CD4-positive, alpha-beta T cell treated with Interleukin-4 for 4 hours (primary cell): ENCODE data around the gene RNF112.
"Not testable (repeated sequence)": the region's sequence is repeated elsewhere in the genome, so short reads cannot be mapped to it uniquely, and the experiment has no call there.

Experiments
- DNase-seq: peaks from one replicate; pipeline ENCODE4 v3.0.0-alpha.2; 2020

RNF112 gene

DNA sequence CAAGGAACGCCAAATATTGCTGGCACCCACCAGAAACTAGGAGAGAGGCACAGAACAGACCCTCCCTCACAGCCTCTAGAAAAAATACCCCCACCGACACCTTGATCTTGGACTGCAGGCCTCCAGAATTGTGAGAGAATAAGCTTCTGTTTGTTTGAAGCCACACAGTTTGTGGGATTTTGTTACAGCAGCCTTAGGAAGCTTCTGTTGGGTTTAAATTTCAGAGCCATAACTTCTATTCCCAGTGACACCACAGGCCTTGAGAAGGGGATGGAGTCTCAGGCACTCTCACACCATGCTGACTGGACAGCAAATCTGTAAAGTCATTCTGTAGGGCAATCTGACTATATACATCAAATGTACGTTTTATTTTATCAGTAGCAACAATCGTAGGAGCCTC, 38.6 kb downstream of the RNF112 start:
- DNase-seq, result no peak

DNA sequence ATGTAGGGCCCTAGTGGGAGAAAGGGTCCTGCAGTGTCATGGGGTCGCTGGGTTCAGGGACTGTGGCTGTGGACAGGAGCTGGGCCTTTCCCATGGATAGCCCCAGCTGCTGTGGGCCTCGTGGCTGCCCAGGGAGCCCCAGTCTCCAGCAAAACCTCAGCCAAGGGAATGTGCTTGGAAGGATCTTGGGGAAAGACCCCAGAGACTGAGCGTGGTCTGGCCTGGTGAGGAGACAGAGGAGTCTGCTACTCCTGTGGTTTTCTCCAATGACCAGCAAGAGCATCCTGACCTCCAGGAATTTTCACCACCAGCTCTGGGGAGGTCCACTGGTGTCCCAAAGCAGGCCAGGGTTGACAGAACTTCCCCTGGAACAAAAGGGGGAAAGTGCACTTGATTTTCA, 42.3 kb downstream of the RNF112 start:
- no peak for DNase-seq

DNA sequence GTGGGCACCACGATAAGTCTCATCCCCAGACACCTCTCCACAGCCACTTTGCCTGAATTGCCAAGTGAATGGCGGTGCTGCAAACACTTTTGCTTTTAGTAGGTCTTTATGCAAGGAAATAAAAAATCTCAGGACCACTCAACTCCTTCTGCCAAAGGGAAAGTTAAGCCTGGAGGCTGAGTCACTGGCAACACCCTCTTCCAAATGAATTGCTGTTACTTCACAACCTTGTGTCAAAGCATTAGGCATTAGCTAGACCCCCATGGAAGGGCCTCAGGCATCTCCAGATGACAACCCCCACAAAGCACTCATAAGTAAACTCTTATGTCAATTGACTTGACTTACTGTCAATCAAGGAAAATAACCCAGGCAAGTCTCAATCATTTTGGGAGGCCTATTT, 43.0 kb downstream of the RNF112 start:
- DNase-seq, result no peak

DNA sequence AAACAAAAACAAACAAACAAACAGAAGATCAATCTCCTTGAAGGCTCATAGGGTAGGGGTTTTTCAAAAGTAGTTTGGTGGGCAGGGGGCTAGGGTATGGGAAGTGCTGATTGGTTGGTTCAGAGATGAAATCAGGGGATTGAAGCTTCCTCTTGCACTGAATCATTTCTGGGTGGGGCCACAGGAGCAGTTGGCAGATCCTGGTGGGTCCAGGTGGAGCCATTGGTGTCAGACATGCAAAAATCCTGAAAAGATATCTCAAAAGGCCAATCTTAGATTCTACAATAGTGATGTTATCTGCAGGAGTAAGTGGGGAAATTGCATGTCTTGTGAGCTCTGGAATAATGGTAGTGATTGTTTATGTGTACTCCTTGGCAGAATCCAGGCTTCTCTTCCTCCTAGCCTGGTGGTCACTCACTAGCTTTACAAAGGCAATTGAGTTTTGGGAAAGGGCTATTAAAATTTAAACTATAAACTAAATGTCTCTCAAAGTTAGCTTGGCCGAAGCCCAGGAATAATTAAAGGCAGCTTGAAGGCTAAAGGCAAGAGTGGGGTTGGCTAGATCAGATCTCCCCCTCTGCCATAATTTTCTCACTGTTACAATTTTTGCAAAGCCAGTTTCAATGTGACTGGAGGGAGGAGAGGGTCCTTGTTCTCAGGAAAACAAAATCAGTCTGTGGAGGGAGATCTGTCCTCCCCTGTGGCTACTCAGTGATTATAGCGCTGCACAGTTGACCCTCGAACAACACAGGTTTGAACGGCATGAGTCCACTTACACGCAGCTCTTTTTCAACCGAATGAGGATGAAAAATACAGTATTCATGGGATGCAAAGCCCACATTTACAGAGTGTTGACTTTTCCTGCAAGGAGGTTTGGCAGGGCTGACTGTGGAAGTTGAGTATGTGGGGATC, 45.2 kb downstream of the RNF112 start:
- no peak for DNase-seq

DNA sequence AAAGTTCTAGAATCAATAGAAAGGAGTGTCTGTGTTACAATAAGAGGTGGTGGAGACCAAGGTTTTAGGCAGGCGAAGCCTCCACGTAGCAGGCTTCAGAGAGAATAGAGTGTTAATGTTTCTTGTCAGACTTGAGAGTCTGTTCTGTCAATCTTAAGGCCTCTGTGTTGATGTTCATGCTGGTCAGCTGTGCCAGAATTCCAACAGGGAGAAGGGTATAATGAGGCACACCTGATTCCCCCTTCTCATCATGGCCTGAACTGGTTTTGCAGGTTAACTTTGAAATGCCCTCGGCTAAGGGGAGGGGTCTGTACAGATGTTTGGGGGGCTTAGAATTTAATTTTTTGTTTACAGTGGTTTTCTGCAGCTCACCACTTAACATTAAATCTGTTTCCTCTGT, 46.0 kb downstream of the RNF112 start:
- no peak for DNase-seq

DNA sequence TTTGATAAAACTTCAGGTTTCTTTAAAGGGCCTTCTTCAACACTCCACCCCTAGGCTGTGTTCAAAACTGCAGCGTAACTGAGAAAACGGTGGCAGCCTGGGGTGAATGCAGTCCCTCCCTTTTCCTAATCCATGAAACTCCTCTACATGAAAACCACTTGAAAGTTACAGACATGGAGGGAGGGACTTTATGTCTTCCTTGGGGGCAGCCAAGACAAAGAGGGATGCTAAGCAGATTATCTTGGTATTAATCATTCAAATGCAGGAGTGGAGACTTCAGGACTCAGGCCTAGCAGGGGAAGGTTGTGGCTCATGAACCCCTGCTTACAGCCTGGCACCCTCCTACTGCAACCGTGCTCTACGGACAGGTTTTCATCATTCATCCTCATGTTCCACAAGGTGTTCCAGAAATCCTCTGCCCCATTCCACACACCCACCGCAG, 46.8 kb downstream of the RNF112 start:
- DNase-seq, result no peak

DNA sequence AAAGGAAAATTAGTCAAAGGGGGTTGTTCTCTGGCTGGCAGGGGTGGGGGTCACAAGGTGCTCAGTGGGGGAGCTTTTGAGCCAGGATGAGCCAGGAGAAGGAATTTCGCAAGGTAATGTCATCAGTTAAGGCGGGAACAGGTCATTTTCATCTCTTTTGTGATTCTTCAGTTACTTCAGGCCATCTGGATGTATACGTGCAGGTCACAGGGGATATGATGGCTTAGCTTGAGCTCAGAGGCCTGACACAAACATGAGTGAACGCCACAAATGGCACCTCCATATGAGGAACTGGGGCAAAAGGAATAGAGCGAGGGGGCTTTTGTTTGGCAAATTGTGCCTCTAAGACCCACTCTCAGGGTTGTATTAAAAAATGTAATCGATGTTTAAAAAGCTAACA, 47.4 kb downstream of the RNF112 start:
- not testable (repeated sequence) for DNase-seq

DNA sequence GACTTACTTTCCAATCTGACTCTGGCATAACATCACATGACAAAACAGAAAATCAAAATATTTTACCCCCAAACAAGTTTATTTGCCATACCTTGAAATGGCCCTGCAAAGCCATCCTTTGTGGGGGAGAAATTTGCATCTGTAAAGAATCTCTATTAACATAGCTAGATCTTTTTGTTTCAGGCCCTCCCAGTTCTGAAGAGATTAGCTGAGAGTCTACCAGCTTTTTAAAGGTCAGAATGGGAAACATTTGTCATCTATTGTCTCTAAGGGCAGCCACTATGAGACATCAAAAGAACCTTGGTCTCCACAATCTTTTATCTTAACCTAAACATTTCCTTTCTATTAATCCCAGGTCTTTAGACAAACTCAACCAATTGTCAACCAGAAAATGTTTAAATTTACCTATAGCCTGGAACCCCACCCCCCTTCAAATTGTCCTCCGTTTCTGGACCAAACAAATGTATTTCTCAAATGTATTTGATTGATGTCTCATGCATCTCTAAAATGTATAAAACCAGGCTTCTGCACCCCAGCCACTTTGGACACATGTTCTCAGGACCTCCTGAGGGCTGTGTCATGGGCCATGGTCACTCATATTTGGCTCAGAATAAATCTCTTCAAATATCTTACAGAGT, 48.1 kb downstream of the RNF112 start:
- not testable (repeated sequence) for DNase-seq

DNA sequence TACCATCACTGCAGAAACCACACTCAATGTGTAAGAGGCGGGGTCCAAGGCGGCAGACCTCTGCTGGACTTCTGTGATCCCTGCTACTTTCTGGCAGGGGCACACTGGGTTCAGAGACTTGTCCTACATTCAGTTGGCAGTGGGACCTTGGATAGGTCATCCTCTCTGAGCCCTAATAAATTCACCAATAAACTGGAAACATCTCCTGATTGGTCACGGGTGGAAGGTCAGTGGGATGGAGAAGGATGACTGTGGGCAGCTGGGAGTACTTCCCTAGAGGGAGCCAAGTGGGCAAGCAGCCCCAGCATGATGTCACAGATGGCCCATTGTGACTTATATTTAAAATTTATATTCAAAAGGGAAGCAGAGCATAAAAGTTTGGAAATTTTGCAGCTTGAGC, 49.7 kb downstream of the RNF112 start:
- DNase-seq, result no peak

DNA sequence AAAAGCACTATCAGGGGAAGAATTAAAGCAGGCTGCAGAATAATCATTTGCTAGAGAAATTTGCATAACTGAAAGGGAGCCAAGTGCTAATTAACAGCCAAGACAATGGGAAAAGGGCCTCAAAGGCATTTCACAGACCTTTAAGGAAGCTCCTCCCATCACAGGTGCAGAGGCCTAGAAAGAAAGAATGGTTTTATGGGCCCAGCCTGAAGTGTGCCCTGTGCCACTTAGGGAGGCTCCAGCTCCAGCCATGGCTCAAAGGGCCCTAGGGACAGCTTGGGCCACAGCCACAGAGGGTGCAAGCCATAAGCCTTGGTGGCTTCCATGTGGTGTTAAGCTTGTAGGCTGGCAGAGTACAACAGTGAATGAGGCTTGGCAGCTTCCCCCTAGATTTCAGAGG, 50.1 kb downstream of the RNF112 start:
- no peak for DNase-seq

DNA sequence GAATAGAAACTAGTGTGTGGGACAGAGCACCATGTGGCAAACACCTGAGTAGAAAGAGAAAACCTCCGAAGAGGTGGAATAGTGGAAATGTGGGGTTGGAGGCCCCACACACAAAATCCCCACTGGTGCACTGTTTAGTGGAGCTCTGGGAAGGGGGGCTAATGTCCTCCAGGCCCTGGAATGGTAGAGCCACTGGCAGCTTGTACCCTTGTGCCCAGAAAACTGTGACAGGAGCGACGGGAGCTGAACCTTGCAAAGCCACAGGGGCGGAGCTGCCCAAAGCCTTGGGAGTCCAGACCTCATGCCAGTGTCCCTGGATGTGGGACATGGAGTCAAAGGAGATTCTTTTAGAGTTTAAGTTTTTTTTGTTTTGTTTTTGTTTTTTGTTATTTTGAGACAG, 50.6 kb downstream of the RNF112 start:
- no peak for DNase-seq

DNA sequence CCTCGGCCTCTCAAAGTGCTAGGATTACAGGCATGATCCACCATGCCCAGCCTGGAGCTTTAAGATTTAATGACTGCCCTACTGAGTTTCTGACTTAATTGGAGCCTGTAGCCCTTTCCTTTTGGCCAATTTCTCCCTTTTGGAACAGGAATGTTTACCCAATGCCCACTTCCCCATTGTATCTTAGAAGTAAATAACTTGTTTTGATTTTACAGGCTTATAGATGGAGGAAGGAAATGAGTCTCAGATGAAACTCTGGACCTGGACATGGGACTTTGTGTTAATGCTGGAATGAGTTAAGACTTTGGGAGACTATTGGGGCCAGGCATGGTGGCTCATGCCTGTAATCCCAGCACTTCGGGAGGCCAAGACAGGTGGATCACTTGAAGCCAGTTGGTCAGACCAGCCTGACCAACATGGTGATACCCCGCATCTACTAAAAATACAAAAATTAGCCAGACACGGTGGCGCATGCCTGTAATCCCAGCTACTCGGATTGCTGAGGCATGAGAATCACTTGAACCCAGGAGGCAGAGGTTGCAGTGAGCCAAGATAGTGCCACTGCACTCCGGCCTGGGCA, 51.5 kb downstream of the RNF112 start:
- DNase-seq, result not testable (repeated sequence)

DNA sequence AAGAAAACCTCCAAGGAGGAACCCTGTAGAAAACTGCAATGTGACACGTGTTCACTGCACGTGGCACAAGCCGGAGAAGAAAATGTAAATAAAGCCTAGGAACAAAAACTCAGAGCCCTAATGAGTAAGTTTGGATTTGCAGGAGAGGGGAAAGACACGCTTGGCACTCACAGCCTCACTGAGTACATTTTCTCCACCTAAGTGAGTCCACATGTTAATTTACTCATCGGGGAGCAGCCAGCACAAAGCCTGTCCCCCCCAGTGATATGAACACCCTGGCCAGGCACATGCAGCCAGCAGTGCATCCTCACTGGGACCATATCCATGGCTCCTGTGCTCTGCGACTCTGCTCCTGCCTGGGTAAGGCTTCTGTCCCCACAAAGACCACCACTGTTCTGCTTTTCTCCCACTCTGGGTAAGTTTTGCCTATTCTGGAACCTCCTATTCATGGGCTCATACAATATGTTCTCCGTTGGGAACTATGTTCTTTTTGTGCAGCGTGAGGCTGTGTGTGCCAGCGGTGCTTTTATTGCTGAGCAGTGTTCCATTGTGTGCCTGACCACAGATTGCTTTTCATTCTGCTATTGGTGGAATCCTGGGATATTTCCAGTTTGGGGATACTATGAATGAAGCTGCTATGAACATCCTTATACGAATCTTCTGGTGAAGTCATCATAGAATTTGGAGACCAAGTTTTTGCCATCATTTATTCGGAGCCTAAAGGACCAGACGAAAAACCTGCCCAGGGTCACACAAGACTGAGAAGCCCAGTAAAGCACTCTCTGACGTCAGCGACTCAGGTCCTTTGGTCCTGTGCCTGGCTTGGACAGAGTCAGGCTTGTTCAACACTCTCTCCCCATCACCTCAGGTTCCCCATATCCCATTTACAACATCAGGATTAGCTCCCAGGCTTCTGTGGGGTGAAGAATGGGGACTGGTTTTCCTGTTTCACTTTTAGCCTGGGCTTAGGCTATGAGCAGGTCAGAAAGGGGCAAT, 53.3 kb downstream of the RNF112 start:
- DNase-seq, result no peak
